Keratinocyte (primary cell): ENCODE data around the gene STARD8.

Source experiments
- CTCF ChIP-seq, 3 experiments: IDR thresholded peaks in 1 of 3; conservative IDR thresholded peaks in 1 of 3; optimal IDR thresholded peaks in 1 of 3; 2 replicates in 2 of 3; 3 replicates in 1 of 3; pipeline versions ENCODE3 to v1.5.1; 2011; ENCODE audit warnings: low read length in 3 of 3, mild to moderate bottlenecking in 3 of 3, moderate library complexity in 2 of 3, control low read depth in 1 of 3, inconsistent platforms in 1 of 3; ENCODE audit not compliant: insufficient read depth in 2 of 3; ENCODE audit errors: extremely low read depth in 1 of 3
- EZH2 ChIP-seq: IDR thresholded peaks from one replicate; pipeline ENCODE4 v1.6.1; 2012; ENCODE audit warnings: inconsistent platforms, mild to moderate bottlenecking, low read length, moderate library complexity

DNA sequence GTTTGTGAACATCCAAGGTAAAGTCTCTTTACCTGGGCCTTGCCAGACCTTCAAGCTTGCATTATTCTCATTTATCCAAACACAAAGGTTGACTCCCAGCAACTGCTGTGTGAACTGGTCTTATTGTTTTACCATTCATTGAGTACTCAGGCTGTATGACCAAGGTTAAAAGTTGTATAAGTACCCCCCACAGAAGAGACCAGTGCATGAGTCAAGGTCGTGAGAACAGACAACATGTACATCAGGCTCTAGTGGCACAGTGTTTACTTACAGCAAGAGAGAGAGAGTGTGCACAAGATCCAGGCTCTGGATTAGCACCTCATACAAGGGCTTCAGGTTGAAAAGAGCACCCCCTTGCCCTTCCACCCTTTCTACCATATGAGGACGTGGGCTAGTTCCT lies 103.9 kb downstream of the STARD8 start:
- TF ChIP-seq CTCF (optimal IDR thresholded peaks at IDR 0.05 in 1 of 3, IDR thresholded peaks at IDR 0.05 in 1 of 3, conservative IDR thresholded peaks at IDR 0.05 in 1 of 3; ENCODE audit: extremely low read depth in 1 of 3, insufficient read depth in 2 of 3, low read length in 3 of 3) (no peak), EZH2 (no peak)
